ENCODE data around the gene FABP1. TPM values are rescaled to one million over a fixed set of nuclear protein-coding genes. Genes with fewer than 3 reads are reported as not detected.
A peak's percentile ranks its signal among the peaks of the same experiment; 100 is the strongest.

FABP1 gene
- total RNA-seq, 4 donors from 2014 or later, result 1,053 to 3,583 (median 2,025) TPM

DNA sequence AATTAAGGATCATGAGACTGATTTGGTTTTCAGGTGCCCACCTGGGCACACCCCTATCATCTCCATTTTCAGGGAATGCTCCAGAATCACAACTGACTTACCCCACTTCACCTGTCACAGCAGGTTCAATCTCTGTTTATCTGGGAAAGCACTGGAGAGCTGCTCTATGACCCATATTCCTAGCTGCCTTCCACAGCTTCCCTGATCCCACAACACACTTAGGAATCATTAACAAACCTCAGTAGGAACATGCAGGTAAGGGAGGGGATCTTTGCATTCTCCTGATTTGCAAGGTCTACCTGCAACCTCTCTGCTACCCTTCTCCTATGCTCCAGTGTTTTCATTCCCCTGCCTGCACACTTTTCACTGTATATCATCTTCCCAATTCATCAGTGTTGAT, 18.7 kb upstream of the FABP1 start:
- intact Hi-C loops (cut with DNase I; ENCODE audit: low total_unique reads), result no loop called here
- peaks cover 5 to 40% (median 24%) of the 10 kb centered on the region in 4 donors for H3K4me1 ChIP-seq
- H3K4me3 ChIP-seq, result no peak overlapping the region
- no peaks in the 10 kb centered on the region for H3K27me3 ChIP-seq
- H3K36me3 ChIP-seq, result no peaks in the 10 kb centered on the region
- H3K9me3 ChIP-seq, result peaks cover 13 to 15% of the 10 kb centered on the region in 2 donors
- in situ Hi-C loops (cut with MboI; ENCODE audit: low pct_ligation_motif_present in 1 of 4, low pct_unique_long_range_greater_than_20kb in 1 of 4, low sequenced_read_pairs in 3 of 4), result loop anchor here in 1 of 4 donors (10.0 kb wide), 1 partner anchor 82 kb away; the partner anchor contains the start of gene SMYD1
- peak overlapping the region; percentile 78 to 83 (median 83) for H3K27ac ChIP-seq
- TF ChIP-seq CTCF (IDR thresholded peaks at IDR 0.05) (no peak), POLR2AphosphoS5 (IDR thresholded peaks at IDR 0.05) (peak in 2 of 3 donors; percentile 27 to 35)
- DNase-seq, result no peak

DNA sequence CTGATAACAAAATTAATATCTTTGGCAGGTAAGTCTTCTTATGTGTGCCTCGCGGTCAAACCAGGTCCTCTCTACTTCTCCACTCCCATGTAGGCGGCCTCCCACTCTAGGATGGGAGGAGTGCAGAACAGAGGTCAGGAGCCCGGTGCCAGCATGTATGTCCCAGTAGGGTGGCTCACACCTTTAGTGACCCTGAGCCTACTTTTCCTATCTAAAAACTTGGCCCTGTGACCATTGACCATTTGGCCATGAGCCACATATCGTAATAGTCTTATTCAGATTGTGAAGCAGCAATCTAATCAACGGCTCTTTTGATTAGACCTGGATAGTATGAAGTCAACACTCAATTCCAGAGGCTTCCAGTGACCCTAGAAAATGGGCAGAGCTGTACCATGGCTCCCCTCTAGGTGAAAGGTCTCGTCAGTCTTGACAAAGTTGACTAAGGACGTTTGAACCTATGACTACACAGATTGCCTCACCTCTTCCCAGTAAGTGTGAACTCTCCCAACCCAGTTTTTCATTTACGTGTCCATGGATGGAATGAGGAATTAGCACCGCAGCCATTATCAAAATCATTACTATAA, 17.1 kb upstream of the FABP1 start:
- no peaks in the 10 kb centered on the region for H3K27me3 ChIP-seq
- intact Hi-C loops (cut with DNase I; ENCODE audit: low total_unique reads) (no loop called here), in situ Hi-C loops (cut with MboI; ENCODE audit: low pct_ligation_motif_present in 1 of 4, low pct_unique_long_range_greater_than_20kb in 1 of 4, low sequenced_read_pairs in 3 of 4) (loop anchor here in 1 of 4 donors (10.0 kb wide), 1 partner anchor 80 kb away; the partner anchor contains the start of gene SMYD1)
- peak; percentile 64 for TF ChIP-seq POLR2A (IDR thresholded peaks at IDR 0.05)
- TF ChIP-seq POLR2AphosphoS5 (IDR thresholded peaks at IDR 0.05), result peak in 2 of 3 donors; percentile 61 to 78
- TF ChIP-seq CTCF (IDR thresholded peaks at IDR 0.05), result peak in 2 of 5 experiments; percentile 22 to 23
- peak; percentile 51 for TF ChIP-seq EP300 (IDR thresholded peaks at IDR 0.05; ENCODE audit: low read depth)
- peak; percentile 88 for DNase-seq
- H3K9me3 ChIP-seq, result peaks cover 13 to 15% of the 10 kb centered on the region in 2 donors
- H3K27ac ChIP-seq, result peak overlapping the region; percentile 78 to 83 (median 83)
- WGBS, 2 donors (ENCODE audit: low coverage in 1 of 2), result 41 to 52% methylated on average over 6 to 10 of the region's 10 CpGs
- H3K36me3 ChIP-seq, result no peaks in the 10 kb centered on the region
- no peak overlapping the region for H3K4me3 ChIP-seq
- H3K4me1 ChIP-seq, result peaks cover 5 to 40% (median 25%) of the 10 kb centered on the region in 4 donors

DNA sequence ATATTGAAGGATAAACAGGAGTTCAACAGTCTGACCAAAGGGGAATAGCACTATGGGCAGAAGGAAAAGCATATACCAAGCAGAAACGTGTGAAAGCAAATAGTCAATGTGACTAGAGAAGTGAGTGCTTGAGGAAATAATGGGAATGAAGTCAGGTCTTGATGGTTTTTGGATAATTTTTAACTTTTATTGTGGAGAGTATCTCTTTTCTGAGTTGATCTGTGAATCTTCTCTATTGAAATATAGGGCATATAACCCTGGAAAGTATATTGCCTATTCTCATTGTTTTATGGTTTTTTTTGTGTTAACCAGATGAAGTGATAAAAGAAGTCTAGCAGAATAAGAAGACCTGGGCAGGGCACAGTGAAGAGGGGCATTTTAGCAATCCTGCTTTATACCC, 16.4 kb upstream of the FABP1 start:
- peak in 1 of 3 donors; percentile 15 for TF ChIP-seq POLR2AphosphoS5 (IDR thresholded peaks at IDR 0.05)
- TF ChIP-seq CTCF (IDR thresholded peaks at IDR 0.05), result no peak
- TF ChIP-seq EP300 (IDR thresholded peaks at IDR 0.05; ENCODE audit: low read depth), result no peak
- no peak for TF ChIP-seq POLR2A (IDR thresholded peaks at IDR 0.05)
- in situ Hi-C loops (cut with MboI; ENCODE audit: low pct_ligation_motif_present in 1 of 4, low pct_unique_long_range_greater_than_20kb in 1 of 4, low sequenced_read_pairs in 3 of 4), result loop anchor here in 1 of 4 donors (10.0 kb wide), 1 partner anchor 79 kb away; the partner anchor contains the start of gene SMYD1

DNA sequence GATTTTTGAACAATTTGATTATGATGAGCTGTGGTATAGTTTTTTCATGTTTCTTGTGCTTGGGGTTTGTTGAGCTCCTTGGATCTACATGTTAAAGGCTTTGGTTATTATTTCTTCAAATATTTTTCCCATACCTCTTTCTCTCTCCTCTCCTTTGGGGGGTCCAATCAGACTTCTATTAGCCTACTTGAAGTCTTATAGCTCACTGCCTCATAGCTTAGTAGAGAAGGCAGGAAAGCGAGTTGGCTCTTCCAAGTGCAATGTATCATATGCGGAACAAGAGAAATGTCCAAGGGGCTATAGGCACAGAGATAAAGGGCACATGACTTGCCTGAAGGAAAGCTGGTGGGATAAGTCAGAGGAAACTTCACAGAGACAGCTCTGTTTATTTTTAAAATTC, 14.1 kb upstream of the FABP1 start:
- H3K9me3 ChIP-seq, result no peaks in the 10 kb centered on the region
- H3K36me3 ChIP-seq, result no peaks in the 10 kb centered on the region
- H3K4me3 ChIP-seq, result no peak overlapping the region
- TF ChIP-seq CTCF (IDR thresholded peaks at IDR 0.05) (no peak), POLR2AphosphoS5 (IDR thresholded peaks at IDR 0.05) (no peak), POLR2A (IDR thresholded peaks at IDR 0.05) (no peak), EP300 (IDR thresholded peaks at IDR 0.05; ENCODE audit: low read depth) (no peak)
- DNase-seq, result no peak
- no peaks in the 10 kb centered on the region for H3K27me3 ChIP-seq
- 99 to 100% methylated on average over 2 of the region's 2 CpGs for WGBS, 2 donors (ENCODE audit: low coverage in 1 of 2)
- no peak overlapping the region for H3K27ac ChIP-seq
- intact Hi-C loops (cut with DNase I; ENCODE audit: low total_unique reads) (no loop called here), in situ Hi-C loops (cut with MboI; ENCODE audit: low pct_ligation_motif_present in 1 of 4, low pct_unique_long_range_greater_than_20kb in 1 of 4, low sequenced_read_pairs in 3 of 4) (loop anchor here in 1 of 4 donors (10.0 kb wide), 1 partner anchor 77 kb away; the partner anchor contains the start of gene SMYD1)
- H3K4me1 ChIP-seq, result peaks cover 5 to 45% (median 22%) of the 10 kb centered on the region in 4 donors

More for the DNA sequence above, 16.4 kb upstream of the FABP1 start:
- peak overlapping the region; percentile 78 to 83 (median 83) for H3K27ac ChIP-seq
- H3K9me3 ChIP-seq, result peaks cover 10 to 12% of the 10 kb centered on the region in 2 donors
- no peak overlapping the region for H3K4me3 ChIP-seq
- intact Hi-C loops (cut with DNase I; ENCODE audit: low total_unique reads), result no loop called here
- WGBS, 2 donors (ENCODE audit: low coverage in 1 of 2), result 29 to 48% methylated on average over 1 of the region's 1 CpG
- H3K36me3 ChIP-seq, result no peaks in the 10 kb centered on the region
- no peak for DNase-seq
- H3K4me1 ChIP-seq, result peaks cover 5 to 46% (median 26%) of the 10 kb centered on the region in 4 donors
- no peaks in the 10 kb centered on the region for H3K27me3 ChIP-seq
